ENCODE results near the gene SH3BP4. TPM values are rescaled to one million over a fixed set of nuclear protein-coding genes. Genes with fewer than 3 reads are reported as not detected.

Gene SH3BP4
- total RNA-seq, 1 donor from 2014 or later: 58.6 TPM

- no peak for DNase-seq (ENCODE audit: low spot score)
- TF ChIP-seq, protein P1, sequence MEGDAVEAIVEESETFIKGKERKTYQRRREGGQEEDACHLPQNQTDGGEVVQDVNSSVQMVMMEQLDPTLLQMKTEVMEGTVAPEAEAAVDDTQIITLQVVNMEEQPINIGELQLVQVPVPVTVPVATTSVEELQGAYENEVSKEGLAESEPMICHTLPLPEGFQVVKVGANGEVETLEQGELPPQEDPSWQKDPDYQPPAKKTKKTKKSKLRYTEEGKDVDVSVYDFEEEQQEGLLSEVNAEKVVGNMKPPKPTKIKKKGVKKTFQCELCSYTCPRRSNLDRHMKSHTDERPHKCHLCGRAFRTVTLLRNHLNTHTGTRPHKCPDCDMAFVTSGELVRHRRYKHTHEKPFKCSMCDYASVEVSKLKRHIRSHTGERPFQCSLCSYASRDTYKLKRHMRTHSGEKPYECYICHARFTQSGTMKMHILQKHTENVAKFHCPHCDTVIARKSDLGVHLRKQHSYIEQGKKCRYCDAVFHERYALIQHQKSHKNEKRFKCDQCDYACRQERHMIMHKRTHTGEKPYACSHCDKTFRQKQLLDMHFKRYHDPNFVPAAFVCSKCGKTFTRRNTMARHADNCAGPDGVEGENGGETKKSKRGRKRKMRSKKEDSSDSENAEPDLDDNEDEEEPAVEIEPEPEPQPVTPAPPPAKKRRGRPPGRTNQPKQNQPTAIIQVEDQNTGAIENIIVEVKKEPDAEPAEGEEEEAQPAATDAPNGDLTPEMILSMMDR (IDR thresholded peaks at IDR 0.05; ENCODE audit: unreplicated experiment): no peak
- no peaks in the 10 kb centered on the region for H3K9me3 Mint-ChIP-seq (ENCODE audit: unreplicated experiment)
- peaks cover 31% of the 10 kb centered on the region for H3K36me3 Mint-ChIP-seq (ENCODE audit: low read depth, unreplicated experiment)
- peaks cover 14% of the 10 kb centered on the region for H3K27me3 Mint-ChIP-seq (ENCODE audit: unreplicated experiment)
- no peak overlapping the region for H3K27ac Mint-ChIP-seq (ENCODE audit: unreplicated experiment)
- H3K4me1 Mint-ChIP-seq (ENCODE audit: unreplicated experiment): peaks cover 32% of the 10 kb centered on the region
- H3K4me3 Mint-ChIP-seq (ENCODE audit: unreplicated experiment): no peak overlapping the region
Observed at GRCh38 chr2:235004329-235004903, 52.6 kb downstream of the SH3BP4 start.

- Mint-ChIP-seq H3K4me3 (ENCODE audit: unreplicated experiment) (no peak overlapping the region), H3K27me3 (ENCODE audit: unreplicated experiment) (peaks cover 14% of the 10 kb centered on the region), H3K36me3 (ENCODE audit: low read depth, unreplicated experiment) (peaks cover 33% of the 10 kb centered on the region), H3K27ac (ENCODE audit: unreplicated experiment) (no peak overlapping the region), H3K4me1 (ENCODE audit: unreplicated experiment) (peaks cover 32% of the 10 kb centered on the region), H3K9me3 (ENCODE audit: unreplicated experiment) (no peaks in the 10 kb centered on the region)
- TF ChIP-seq, protein P1 (IDR thresholded peaks at IDR 0.05; ENCODE audit: unreplicated experiment): no peak
- DNase-seq (ENCODE audit: low spot score): no peak
Observed at GRCh38 chr2:235005023-235005422, 53.2 kb downstream of the SH3BP4 start.

DNA sequence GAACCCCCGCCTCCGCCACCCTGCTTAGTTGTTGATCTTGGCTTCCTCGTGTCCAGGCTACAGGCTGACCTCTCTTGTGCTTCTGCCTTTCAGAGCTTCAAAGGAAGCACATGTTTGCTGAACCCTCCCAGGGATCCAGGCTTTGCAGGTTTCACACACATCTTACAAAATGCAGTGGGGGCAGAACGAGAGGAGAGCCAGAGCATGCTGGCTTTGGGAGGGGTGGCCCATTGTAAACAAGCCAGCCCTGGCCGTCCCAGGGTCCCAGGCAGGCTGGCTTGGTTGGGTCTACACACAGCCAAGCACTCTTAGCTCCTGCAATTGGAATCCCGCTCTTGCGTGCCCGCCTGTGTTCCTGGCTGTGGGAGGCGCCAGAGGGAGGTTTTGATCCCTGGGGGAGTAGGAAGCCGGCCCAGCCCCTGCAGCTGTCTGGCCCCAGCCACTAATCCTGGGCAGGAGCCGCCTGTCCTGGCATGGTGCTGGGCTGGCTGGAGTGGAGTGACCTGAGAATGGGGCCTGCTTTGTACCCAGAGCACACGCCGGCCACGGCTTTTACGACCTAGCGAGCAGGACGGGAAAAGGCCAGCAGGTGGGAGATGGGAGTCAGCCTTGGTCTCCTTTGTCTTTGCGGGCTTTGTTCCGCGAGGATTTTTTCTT, 53.9 kb downstream of the SH3BP4 start:
- peaks cover 28% of the 10 kb centered on the region for H3K36me3 Mint-ChIP-seq (ENCODE audit: low read depth, unreplicated experiment)
- peaks cover 27% of the 10 kb centered on the region for H3K4me1 Mint-ChIP-seq (ENCODE audit: unreplicated experiment)
- peak overlapping the region; percentile 64 for H3K27ac Mint-ChIP-seq (ENCODE audit: unreplicated experiment)
- DNase-seq (ENCODE audit: low spot score): peak; percentile 65
- TF ChIP-seq, protein P1 (IDR thresholded peaks at IDR 0.05; ENCODE audit: unreplicated experiment): peak; percentile 34
- no peaks in the 10 kb centered on the region for H3K9me3 Mint-ChIP-seq (ENCODE audit: unreplicated experiment)
- peaks cover 16% of the 10 kb centered on the region for H3K27me3 Mint-ChIP-seq (ENCODE audit: unreplicated experiment)
- peak overlapping the region; percentile 62 for H3K4me3 Mint-ChIP-seq (ENCODE audit: unreplicated experiment)

GRCh38 chr2:235006461-235006860, 54.6 kb downstream of the SH3BP4 start:
- peaks cover 27% of the 10 kb centered on the region for H3K4me1 Mint-ChIP-seq (ENCODE audit: unreplicated experiment)
- no peak for DNase-seq (ENCODE audit: low spot score)
- peaks cover 16% of the 10 kb centered on the region for H3K27me3 Mint-ChIP-seq (ENCODE audit: unreplicated experiment)
- TF ChIP-seq, protein P1 (IDR thresholded peaks at IDR 0.05; ENCODE audit: unreplicated experiment): no peak
- no peaks in the 10 kb centered on the region for H3K9me3 Mint-ChIP-seq (ENCODE audit: unreplicated experiment)
- peaks cover 28% of the 10 kb centered on the region for H3K36me3 Mint-ChIP-seq (ENCODE audit: low read depth, unreplicated experiment)
- H3K4me3 Mint-ChIP-seq (ENCODE audit: unreplicated experiment): peak overlapping the region; percentile 62
- H3K27ac Mint-ChIP-seq (ENCODE audit: unreplicated experiment): peak overlapping the region; percentile 81

DNA sequence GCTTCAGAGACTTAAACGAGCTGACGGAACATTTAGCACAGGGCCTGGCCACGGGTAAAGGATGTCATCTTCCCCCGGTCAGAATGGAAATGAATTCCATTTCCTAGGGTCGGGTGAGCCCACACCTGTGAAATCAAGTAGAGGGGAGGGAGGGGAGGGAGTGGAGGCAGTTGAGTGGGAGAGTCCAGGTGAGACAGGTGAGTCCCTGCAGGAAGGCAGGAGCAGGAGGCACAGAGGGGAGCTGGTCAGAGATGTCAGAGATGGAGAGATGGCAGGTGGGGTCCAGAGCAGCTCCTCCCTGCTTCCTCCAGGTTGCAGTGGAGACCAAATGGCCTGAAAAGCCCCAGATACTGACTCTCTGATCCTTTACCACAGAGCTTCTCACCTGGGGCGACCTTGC, 55.2 kb downstream of the SH3BP4 start:
- no peak for DNase-seq (ENCODE audit: low spot score)
- no peaks in the 10 kb centered on the region for H3K9me3 Mint-ChIP-seq (ENCODE audit: unreplicated experiment)
- H3K36me3 Mint-ChIP-seq (ENCODE audit: low read depth, unreplicated experiment): peaks cover 24% of the 10 kb centered on the region
- H3K4me1 Mint-ChIP-seq (ENCODE audit: unreplicated experiment): peaks cover 30% of the 10 kb centered on the region
- peak overlapping the region; percentile 81 for H3K27ac Mint-ChIP-seq (ENCODE audit: unreplicated experiment)
- peaks cover 14% of the 10 kb centered on the region for H3K27me3 Mint-ChIP-seq (ENCODE audit: unreplicated experiment)
- H3K4me3 Mint-ChIP-seq (ENCODE audit: unreplicated experiment): no peak overlapping the region
- TF ChIP-seq, protein P1 (IDR thresholded peaks at IDR 0.05; ENCODE audit: unreplicated experiment): no peak
